DOHH2 (cell line): ENCODE results near the gene CRYBG1.

Experiments
- H3F3A ChIP-seq: fragments of 200-600 bp; sonication (generic), shearing (Covaris generic); 2 replicates; pipeline ENCODE4 v1.6.0; 2016; ENCODE audit warnings: antibody characterized with exemption, mild to moderate bottlenecking; ENCODE audit not compliant: control insufficient read depth, insufficient read depth
- H3K27ac ChIP-seq: fragments of 200-600 bp; sonication (generic); 2 replicates; pipeline ENCODE4 v1.5.1; 2014; ENCODE audit warnings: low read depth, mild to moderate bottlenecking, low read length, moderate library complexity
- H3K27me3 ChIP-seq: fragments of 200-600 bp; sonication (generic); 2 replicates; pipeline ENCODE4 v1.6.1; 2014; ENCODE audit warnings: mild to moderate bottlenecking, low read length, mixed read lengths; ENCODE audit not compliant: control insufficient read depth
- H3K36me3 ChIP-seq: fragments of 200-600 bp; sonication (generic); 2 replicates; pipeline ENCODE4 v1.6.1; 2014; ENCODE audit warnings: mild to moderate bottlenecking, low read length, moderate library complexity, mixed read lengths; ENCODE audit not compliant: control insufficient read depth
- H3K4me1 ChIP-seq: fragments of 200-600 bp; sonication (generic); 2 replicates; pipeline ENCODE4 v1.6.1; 2014; ENCODE audit warnings: mild to moderate bottlenecking, low read length, mixed read lengths; ENCODE audit not compliant: control insufficient read depth
- H3K4me2 ChIP-seq: fragments of 200-600 bp; sonication (generic); 2 replicates; pipeline ENCODE4 v1.6.0; 2014; ENCODE audit warnings: mild to moderate bottlenecking, low read length, moderate library complexity
- H3K4me3 ChIP-seq: fragments of 200-600 bp; sonication (generic); 2 replicates; pipeline ENCODE4 v1.5.1; 2014; ENCODE audit warnings: mild to moderate bottlenecking, low read length, mixed read lengths
- H3K79me2 ChIP-seq: fragments of 200-600 bp; sonication (generic); 2 replicates; pipeline ENCODE4 v1.6.1; 2014; ENCODE audit warnings: mild to moderate bottlenecking, low read length, mixed read lengths; ENCODE audit not compliant: control insufficient read depth
- H3K9me2 ChIP-seq: fragments of 200-600 bp; sonication (generic); replicated peaks from 2 replicates; pipeline ENCODE4 v1.6.1; 2014; ENCODE audit warnings: mild to moderate bottlenecking, low read length, mixed read lengths; ENCODE audit not compliant: control insufficient read depth
- H3K9me3 ChIP-seq: fragments of 200-600 bp; sonication (generic); 2 replicates; pipeline ENCODE4 v1.6.1; 2014; ENCODE audit warnings: antibody characterized with exemption, low read length, mixed read lengths; ENCODE audit not compliant: control insufficient read depth, insufficient read depth
- H4K20me1 ChIP-seq: fragments of 200-600 bp; sonication (generic); 2 replicates; pipeline ENCODE4 v1.6.0; 2014; ENCODE audit warnings: low read depth, mild to moderate bottlenecking, antibody characterized with exemption, low read length, moderate library complexity; ENCODE audit not compliant: control insufficient read depth, insufficient read depth
- CTCF ChIP-seq: fragments of 200-600 bp; sonication (generic); IDR thresholded peaks from one replicate; pipeline ENCODE4 v1.5.1; 2014; ENCODE audit warnings: antibody characterized with exemption, mild to moderate bottlenecking, low read depth, low read length; ENCODE audit not compliant: poor library complexity, severe bottlenecking
- EZH2phosphoT487 ChIP-seq: fragments of 200-600 bp; sonication (generic); IDR thresholded peaks from 2 replicates; pipeline ENCODE4 v1.6.1; 2017; ENCODE audit warnings: borderline replicate concordance, mild to moderate bottlenecking, antibody characterized with exemption, low read length, moderate library complexity, mixed read lengths

The CRYBG1 gene

GRCh38 chr6:106469882-106470281, 109.4 kb downstream of the CRYBG1 start:
- Histone ChIP-seq H3K27ac (no peak overlapping the region), H3K27me3 (peaks cover 5% of the 10 kb centered on the region; the same call in 1 of the 2 replicates), H3K4me3 (no peak overlapping the region), H4K20me1 (no peaks in the 10 kb centered on the region), H3K36me3 (no peaks in the 10 kb centered on the region), H3K79me2 (no peaks in the 10 kb centered on the region), H3K4me1 (no peaks in the 10 kb centered on the region), H3K9me3 (no peaks in the 10 kb centered on the region), H3K4me2 (no peak overlapping the region), H3K9me2 (no peaks in the 10 kb centered on the region), H3F3A (no peaks in the 10 kb centered on the region)
- no peak for TF ChIP-seq CTCF
- no peak for TF ChIP-seq EZH2phosphoT487

GRCh38 chr6:106470316-106470715, 109.8 kb downstream of the CRYBG1 start:
- H3K4me2 ChIP-seq = no peak overlapping the region
- H3K36me3 ChIP-seq = no peaks in the 10 kb centered on the region
- TF ChIP-seq EZH2phosphoT487 (no peak), CTCF (no peak)
- no peak overlapping the region for H3K27ac ChIP-seq
- H3K4me3 ChIP-seq = no peak overlapping the region
- H4K20me1 ChIP-seq = no peaks in the 10 kb centered on the region
- H3K27me3 ChIP-seq = peaks cover 3% of the 10 kb centered on the region; the same call in 1 of the 2 replicates
- no peaks in the 10 kb centered on the region for H3F3A ChIP-seq
- no peaks in the 10 kb centered on the region for H3K9me3 ChIP-seq
- no peaks in the 10 kb centered on the region for H3K9me2 ChIP-seq
- H3K4me1 ChIP-seq = no peaks in the 10 kb centered on the region
- H3K79me2 ChIP-seq = no peaks in the 10 kb centered on the region

GRCh38 chr6:106470811-106471210, 110.3 kb downstream of the CRYBG1 start:
- no peaks in the 10 kb centered on the region for H4K20me1 ChIP-seq
- no peaks in the 10 kb centered on the region for H3K9me2 ChIP-seq
- H3K4me3 ChIP-seq = no peak overlapping the region
- H3K9me3 ChIP-seq = no peaks in the 10 kb centered on the region
- no peak for TF ChIP-seq CTCF
- no peak for TF ChIP-seq EZH2phosphoT487
- peaks cover 3% of the 10 kb centered on the region; the same call in 1 of the 2 replicates for H3K27me3 ChIP-seq
- H3K4me1 ChIP-seq = no peaks in the 10 kb centered on the region
- H3K4me2 ChIP-seq = no peak overlapping the region
- H3K27ac ChIP-seq = no peak overlapping the region
- no peaks in the 10 kb centered on the region for H3K36me3 ChIP-seq
- H3F3A ChIP-seq = no peaks in the 10 kb centered on the region
- no peaks in the 10 kb centered on the region for H3K79me2 ChIP-seq

- Histone ChIP-seq H3K79me2 (no peaks in the 10 kb centered on the region), H3K36me3 (no peaks in the 10 kb centered on the region), H4K20me1 (no peaks in the 10 kb centered on the region), H3K4me2 (no peak overlapping the region), H3F3A (no peaks in the 10 kb centered on the region), H3K9me2 (no peaks in the 10 kb centered on the region), H3K4me3 (no peak overlapping the region), H3K9me3 (no peaks in the 10 kb centered on the region), H3K27me3 (no peaks in the 10 kb centered on the region), H3K27ac (no peak overlapping the region), H3K4me1 (peaks cover 16% of the 10 kb centered on the region)
- TF ChIP-seq EZH2phosphoT487 = no peak
Observed at GRCh38 chr6:106473812-106474211, 113.3 kb downstream of the CRYBG1 start.
